Coronary artery (tissue), 2 donors: Measurements from ENCODE around the gene TCF12.

ENCODE experiments used
- DNase-seq: peaks from one replicate; pipeline ENCODE4 v3.0.0-alpha.2; 2017; ENCODE audit warnings: low spot score
- H3K27ac ChIP-seq, 2 donors: fragments of 200-600 bp; sonication (generic); one replicate each; pipeline ENCODE4 v1.5.1; 2016 to 2019
- H3K4me3 ChIP-seq: fragments of 200-600 bp; sonication (generic); 2 replicates; pipeline ENCODE4 v1.5.1; 2016; ENCODE audit warnings: mild to moderate bottlenecking, moderate library complexity
- TF ChIP-seq, protein P1 (sequence below): fragments of 200-600 bp; sonication (generic); IDR thresholded peaks from one replicate; pipeline ENCODE4 v1.5.1; 2019; ENCODE audit warnings: antibody characterized with exemption

The TCF12 gene

DNA sequence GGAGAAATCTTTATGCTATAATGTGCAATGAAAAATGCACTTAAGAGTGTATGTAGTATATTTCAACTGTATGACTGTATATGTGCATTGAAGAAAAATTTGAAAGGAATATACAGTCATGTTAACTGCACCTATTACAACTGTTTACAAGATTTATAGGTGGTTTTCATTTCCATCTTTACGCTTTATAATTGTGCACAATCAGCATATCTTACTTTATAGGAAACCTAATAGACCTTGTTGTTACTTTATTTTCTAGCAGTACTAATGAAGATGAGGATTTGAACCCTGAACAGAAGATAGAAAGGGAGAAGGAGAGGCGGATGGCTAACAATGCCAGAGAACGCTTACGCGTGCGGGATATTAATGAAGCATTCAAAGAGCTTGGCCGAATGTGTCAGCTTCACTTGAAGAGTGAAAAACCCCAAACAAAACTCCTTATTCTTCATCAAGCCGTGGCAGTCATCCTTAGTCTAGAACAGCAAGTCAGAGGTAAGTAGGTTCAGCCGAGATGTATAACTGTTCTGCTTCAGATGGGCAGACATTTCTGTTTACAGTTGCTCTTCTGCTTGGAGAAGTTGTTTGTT, 354.4 kb downstream of the TCF12 start:
- no peak overlapping the region for H3K4me3 ChIP-seq
- TF ChIP-seq, protein P1, sequence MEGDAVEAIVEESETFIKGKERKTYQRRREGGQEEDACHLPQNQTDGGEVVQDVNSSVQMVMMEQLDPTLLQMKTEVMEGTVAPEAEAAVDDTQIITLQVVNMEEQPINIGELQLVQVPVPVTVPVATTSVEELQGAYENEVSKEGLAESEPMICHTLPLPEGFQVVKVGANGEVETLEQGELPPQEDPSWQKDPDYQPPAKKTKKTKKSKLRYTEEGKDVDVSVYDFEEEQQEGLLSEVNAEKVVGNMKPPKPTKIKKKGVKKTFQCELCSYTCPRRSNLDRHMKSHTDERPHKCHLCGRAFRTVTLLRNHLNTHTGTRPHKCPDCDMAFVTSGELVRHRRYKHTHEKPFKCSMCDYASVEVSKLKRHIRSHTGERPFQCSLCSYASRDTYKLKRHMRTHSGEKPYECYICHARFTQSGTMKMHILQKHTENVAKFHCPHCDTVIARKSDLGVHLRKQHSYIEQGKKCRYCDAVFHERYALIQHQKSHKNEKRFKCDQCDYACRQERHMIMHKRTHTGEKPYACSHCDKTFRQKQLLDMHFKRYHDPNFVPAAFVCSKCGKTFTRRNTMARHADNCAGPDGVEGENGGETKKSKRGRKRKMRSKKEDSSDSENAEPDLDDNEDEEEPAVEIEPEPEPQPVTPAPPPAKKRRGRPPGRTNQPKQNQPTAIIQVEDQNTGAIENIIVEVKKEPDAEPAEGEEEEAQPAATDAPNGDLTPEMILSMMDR: no peak
- DNase-seq: no peak
- H3K27ac ChIP-seq: no peak overlapping the region

DNA sequence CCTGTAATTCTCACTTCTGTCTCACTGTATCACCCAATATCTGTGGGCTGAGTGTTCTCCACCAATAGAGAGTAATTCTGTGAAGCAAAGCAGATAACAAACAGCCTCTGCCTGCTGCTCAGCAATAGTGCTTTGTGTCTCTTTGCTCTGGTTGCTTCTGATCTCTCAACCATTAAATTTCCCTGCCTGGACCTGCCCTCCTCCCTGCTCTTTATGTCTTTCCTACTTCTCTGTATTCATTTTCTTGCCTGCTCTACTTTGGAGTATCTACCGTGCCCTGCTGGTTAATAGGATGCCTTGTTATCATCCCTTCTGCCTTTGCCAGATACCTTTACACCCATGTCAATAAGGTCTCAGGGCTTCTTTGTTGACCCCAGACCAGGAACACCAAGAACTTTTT, 355.0 kb downstream of the TCF12 start:
- Histone ChIP-seq H3K4me3 (no peak overlapping the region), H3K27ac (no peak overlapping the region)
- TF ChIP-seq, protein P1: no peak
- DNase-seq: no peak

DNA sequence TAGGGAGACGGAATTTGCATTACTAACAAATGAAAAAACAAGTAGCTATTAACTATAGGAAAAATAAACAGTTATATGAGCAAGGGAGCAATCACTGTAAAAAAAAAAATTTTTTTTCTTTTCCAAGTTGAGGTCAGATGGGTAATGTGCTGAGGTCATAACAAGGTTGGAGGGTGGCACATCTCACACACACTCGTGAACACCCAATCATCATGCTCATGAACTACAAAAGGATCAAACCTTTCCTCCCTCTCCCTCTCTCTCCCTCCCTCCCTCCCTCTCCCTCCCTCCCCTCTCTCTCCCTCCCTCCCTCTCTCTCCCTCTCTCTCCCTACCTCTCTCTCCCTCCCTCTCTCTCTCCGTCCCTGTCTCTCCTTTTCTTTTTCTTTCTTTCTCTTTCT, 360.0 kb downstream of the TCF12 start:
- no peak overlapping the region for H3K27ac ChIP-seq
- H3K4me3 ChIP-seq: no peak overlapping the region
- DNase-seq: no peak
- TF ChIP-seq, protein P1: no peak

DNA sequence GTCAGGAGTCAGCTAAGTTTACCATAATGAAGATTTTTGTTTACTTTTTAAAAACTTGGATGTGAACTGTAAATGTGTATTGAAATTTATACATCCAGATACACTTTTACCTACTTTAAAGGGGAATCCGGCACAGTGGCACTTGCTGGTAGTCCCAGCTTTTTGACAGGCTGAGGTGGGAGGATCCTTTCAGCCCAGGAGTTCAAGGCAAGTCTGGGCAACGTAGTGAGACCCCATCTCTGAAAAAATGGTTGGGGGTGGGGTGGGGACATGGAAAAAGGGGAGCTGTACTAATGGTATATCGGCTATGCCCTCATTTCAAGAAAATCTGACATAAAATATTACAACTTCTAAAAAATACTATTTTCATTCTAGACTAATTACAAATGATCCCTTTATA, 362.0 kb downstream of the TCF12 start:
- TF ChIP-seq, protein P1: no peak
- no peak overlapping the region for H3K4me3 ChIP-seq
- no peak for DNase-seq
- no peak overlapping the region for H3K27ac ChIP-seq

DNA sequence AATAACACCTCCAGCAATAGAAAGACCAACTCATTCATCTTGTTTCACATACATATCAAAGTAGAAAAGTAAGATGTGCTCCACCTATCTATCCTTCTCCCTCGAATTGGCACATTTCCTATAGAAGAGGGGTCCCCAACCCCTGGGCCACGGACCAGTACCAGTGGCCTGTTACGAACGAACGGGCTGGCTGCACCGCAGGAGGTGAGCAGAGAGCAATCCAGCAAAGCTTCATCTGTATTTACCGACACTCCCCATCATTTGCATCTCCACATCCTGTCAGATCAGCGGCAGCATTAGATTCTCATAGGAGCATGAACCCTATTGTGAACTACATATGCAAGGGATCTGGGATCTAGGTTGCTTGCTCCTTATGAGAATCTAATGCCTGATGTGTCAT, 362.9 kb downstream of the TCF12 start:
- DNase-seq: no peak
- Histone ChIP-seq H3K27ac (no peak overlapping the region), H3K4me3 (no peak overlapping the region)
- TF ChIP-seq, protein P1: no peak

DNA sequence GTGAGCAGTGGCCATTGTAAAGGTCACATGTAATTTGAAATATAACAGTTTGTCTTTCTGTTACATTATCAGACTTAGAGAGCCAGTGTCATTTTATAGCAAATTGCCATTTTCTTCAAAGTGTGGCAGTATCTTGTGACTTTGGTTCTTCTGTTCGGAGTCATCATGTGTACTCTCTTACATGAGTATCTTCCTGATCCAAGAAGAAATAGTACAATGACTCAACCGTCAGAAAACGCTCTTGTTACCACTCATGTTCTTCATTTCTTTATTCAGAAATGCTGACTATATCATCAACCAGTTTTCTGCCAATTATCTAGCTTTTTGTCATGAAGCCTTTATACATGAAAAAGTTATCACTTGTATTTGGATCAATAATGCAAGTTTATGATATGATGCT, 364.2 kb downstream of the TCF12 start:
- Histone ChIP-seq H3K27ac (no peak overlapping the region), H3K4me3 (no peak overlapping the region)
- no peak for DNase-seq
- TF ChIP-seq, protein P1: no peak

DNA sequence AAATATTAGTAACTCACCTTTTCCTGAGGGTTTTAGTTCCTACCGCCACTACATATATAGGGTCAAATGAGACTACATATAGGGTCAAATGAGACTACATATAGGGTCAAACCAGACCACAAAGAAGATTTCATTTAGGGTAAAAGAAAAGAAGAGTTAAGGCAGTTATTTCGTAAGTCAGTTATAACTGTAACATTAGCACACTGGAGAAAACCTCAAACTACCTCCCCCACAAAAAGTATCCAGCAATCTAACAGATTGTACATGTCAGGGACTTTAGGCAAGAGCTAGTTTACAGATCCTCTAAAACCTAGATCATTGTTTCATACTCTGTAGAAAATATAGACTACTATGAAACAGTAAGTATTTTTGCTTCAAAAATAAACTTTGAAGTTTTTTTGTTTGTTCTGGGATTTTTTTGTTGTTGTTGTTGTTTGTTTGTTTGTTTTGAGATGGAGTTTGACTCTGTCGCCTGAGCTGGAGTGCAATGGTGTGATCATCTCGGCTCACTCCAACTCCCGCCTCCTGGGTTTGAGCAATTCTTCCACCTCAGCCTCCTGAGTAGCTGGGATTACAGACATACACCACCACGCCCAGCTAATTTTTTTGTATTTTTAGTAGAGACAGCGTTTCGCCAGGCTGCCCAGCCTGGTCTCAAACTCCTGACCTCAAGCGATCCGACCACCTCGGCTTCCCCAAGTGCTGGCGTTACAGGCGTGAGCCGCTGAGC, 365.5 kb downstream of the TCF12 start:
- Histone ChIP-seq H3K4me3 (no peak overlapping the region), H3K27ac (no peak overlapping the region)
- no peak for DNase-seq
- TF ChIP-seq, protein P1: no peak
